GM18499 (cell line): Measurements from ENCODE around the gene WASF2.

Experiments
- ATAC-seq: cut with Tn5 transposase; IDR thresholded peaks from one replicate; pipeline ENCODE4 v1.9.1; 2021; ENCODE audit warnings: moderate number of reproducible peaks; ENCODE audit not compliant: insufficient read depth, unreplicated experiment

The WASF2 gene

DNA sequence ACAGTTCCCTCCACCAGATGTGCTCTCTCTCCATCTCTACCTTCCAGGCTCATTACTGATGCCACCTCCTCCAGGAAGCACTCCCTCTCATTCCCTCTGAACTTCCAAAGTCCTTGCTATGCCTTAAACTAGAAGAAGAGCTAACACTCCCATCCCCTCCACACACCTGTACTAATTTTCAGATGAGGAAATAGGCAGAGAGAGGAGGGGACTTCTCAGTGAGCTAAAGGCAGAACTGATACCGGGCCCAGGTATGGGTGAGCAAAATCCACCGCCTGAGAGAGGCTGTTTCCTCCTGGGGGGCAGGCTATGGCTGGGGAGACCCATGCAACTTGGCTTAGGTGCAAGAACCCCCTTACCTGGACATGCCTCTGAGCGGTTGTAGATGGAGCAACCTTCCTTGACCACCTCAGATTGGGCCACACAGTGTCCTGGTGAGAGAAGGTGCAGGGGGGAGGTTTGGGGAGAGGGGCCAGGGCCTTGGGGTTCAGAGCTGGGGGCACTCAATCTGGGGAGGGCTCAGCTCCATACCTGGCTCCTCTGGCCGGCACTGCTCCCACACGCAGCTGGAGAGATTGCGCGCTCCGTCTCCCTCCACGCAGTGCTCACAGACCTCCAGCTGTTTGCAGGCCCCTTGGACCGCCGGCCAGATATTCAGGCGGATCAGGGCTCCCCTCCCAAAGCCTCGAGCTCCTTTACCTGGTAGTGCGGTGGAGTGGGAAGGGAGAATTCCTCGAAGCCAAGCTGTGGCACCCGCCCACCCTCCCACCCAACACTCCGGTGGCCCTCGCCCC is 107.8 kb downstream of the WASF2 start:
- no peak for ATAC-seq

DNA sequence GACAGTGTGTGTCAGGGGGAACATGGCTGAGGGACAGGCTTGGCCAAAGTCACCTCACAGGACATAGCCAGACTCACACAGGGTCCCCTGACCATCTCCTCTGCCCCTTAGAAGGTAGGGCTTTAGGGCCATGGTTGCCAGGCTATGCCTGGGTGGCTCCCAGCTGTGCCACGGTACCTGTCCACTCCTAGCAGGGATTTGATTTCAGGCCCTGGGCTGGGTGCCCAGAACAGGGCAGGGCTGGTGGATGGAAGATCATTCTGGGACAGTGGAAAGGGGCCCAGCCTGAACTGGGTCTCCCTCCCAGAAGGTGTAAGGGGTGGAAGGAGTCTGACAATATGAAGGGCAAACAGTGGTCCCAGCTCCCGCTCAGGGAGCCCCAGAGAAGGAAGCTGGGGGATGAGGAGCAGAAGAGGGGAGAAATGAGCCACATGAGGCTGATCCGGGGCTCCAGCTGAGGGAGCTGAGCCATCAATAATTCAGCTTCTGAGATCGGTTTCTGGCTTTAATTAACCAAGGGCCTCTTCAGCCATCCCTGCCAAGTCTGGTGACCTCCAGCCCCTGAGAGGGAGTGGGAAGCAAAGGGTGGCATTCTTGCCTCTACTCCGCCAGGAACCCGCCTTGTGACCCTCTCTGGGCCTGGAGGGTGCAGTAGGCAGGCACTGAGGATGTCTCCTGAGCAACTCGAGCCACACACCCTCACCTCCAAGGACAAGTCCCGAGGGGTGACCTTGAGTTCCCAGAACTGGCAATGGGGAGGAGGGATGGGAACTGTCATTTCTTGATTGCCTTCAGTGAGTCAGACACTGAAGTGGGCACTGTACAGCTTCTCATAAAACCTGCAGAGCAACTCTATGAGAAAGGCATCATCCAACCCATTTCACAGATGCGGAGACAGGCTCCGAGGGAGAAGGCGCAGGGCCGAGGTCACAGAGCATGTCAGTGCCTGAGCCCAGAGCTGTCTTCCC is 108.9 kb downstream of the WASF2 start:
- ATAC-seq: no peak

DNA sequence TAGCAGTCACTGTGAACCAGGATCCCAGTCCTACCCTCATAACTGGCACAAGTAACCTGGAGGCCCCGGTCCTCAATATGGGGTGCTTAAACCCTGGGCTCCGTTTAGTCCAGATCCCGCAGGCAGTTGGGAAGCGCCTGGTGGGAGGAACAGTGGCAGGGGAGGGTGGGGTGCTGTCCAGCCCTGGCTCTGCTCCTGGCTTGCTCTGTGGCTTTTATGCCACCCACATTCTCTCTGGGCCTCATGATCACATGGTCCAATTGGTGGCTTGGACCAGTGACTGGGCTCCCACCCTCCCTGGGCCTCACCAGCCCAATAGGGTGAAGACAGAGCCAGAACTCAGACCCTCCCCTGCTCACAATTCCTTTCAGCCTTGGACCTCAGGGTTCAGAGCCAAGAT is 109.7 kb downstream of the WASF2 start:
- no peak for ATAC-seq

DNA sequence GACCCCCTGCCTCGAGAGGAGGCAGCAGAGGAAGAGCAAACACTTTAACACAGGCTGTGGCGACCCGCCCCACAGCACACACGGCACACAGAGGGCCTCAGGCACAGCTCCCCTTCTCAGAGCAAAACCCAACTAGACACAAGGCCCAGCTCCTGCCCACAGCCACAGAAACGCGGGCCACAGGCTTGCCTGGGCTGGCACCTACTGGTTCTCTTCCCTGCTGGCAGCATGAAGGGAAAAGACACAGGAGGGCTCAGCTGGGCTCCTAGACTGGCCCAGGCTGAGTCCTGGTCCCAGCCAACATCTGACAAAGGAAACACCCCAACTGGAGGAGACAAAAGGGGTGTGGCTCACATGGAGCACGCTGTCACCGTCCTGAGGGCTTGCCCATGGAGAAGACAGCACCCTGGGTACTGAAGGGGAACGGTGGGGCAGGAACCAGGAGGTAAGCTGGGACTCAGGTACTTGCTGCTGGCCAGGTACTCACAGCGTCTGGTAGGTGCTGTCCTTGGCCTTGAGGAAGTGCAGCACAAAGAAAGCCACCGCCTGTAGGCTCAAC is 110.3 kb downstream of the WASF2 start:
- no peak for ATAC-seq

DNA sequence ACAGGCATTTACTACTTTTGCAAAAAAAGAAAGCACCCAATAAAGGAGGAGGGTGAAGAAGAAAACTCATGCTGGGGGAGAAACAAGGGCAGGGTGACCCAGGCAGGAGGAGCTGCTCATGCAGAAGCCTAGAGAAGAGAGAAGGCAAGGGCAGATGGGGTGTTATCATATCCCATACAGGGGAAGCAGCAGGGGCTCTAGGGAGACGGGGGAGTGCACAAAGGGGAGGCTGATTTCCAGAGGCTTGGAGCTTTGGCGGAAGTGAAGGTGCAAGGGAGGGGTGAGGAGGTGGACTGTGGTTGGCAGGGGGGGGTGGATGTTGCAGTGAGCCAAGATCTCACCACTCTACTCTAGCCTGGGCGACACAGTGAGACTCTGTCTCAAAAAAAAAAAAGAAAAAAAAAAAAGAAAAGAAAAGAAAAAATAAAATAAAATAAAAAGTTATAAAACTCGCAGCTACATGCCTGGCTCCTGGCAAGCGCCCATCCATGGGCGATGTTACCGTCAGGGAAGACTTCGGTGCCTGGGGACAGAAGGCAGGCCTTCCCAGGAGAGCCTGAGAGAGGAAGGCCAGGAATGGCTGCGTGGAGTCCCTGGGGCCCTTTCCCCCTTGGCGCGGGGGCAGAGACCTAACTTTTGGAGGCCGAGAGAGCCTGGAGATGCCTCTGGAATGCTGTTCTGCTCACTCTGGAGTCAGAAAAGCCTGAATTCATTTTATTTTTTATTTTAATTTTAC is 112.0 kb downstream of the WASF2 start:
- no peak for ATAC-seq

DNA sequence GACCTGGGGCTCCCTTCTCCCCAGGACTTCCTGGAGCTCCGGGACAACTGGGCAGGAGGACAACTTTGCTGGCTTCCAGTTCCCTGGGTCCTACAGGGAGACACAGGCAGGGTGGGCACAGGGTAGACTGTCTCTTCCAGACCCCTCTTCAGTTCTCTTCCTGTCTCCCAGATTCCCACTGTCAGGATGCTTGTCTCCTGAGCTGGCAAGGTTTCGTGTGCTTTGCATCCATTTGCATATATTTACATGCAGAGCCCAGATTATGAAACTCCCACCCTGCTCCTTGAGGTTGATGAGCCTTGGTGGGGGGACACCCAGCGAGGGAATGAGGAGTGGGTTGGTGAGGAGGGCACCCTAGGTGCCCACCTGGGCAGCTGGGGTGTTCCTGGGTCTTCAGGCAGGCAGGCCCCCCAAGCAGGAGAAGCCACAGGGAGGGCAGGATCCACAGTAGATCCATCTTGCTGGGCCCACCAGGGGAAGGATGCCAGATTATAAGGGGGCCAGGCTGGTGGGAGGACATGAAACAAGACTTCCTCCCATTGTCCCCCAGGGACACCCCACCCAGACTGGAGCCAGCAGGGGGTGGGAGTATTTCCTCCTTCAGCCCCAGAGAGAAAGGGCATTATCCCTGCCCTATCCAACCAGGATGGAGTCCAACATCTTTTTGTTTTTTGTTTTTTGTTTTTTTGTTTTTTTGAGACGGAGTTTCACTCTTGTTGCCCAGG is 115.4 kb downstream of the WASF2 start, which contains the start of gene FCN3:
Gene FCN3 (minus strand): TSS at position 463 of the 725 bp plus-strand sequence. CDS start 6 bp downstream, at position 457.
- no peak for ATAC-seq

DNA sequence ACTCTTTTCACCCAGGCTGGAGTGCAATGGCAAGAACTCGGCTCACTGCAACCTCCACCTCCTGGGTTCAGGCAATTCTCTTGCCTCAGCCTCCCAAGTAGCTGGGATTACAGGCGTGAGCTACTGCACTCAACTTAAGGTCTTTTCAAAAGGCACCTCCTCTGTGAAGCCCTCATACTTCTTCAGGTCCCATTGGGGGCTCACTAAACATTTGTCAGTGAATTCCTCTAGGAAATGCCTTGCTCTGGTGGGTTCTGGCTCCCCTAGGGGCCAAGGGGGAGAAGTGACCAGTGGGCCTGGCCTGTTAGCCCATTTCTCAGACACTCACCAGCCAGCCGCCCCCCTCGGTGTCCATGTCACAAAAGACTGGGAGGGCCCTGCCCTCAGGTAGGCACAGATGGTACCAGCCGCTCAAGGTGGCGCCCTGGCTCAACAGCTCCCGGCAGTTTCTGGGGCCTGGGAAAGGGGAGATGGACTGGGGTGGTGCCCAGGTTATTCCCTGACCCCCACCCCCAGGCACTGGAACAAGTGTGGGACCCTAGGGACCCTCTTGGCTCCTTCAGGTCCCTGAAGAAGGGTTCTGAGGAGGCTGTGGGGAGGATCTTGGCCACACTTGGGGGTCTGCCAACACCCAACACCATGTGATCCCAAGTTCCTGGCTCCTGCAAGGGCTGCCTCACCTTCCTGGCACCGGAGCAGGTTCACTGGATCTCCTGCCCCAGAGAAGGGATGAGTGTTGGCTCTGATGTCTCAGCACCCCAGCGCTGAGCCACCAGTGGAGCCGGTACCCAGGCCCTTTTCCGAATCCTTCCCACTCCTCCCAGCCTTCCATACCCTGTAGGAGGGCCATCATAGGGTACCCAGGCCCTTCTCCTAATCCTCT is 116.9 kb downstream of the WASF2 start:
- no peak for ATAC-seq

DNA sequence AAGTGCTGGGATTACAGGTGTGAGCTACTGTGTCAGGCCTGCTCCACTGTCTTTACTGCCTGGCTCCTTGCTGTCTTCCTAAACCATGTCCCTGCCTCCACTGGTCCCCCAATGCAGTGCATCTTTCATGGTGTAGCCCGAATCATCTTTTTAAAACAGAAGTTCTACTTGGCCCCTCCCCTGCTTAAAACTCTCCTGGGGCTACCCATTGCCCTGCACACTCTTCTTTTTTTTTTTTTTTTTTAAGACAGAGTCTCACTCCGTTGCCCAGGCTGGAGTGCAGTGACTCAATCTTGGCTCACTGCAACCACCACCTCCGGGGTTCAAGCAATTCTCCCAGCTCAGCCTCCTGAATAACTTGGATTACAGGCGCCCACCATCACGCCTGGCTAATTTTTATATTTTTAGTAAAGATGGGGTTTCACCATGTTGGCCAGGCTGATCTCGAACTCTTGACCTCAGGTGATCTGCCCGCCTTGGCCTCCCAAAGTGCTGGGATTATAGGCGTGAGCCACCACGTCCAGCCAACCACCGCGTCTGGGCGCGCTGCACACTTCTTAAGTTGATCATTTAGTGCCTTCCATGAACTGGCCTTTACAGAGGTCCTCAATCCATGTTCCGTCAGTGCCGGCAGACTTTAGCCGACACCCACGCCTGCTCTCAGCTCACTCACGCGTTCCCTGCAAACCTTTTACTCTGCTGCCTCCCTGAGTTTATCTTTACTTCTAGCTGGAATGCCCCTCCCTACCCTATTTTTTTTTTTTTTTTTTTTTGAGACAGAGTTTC is 117.8 kb downstream of the WASF2 start:
- no peak for ATAC-seq

DNA sequence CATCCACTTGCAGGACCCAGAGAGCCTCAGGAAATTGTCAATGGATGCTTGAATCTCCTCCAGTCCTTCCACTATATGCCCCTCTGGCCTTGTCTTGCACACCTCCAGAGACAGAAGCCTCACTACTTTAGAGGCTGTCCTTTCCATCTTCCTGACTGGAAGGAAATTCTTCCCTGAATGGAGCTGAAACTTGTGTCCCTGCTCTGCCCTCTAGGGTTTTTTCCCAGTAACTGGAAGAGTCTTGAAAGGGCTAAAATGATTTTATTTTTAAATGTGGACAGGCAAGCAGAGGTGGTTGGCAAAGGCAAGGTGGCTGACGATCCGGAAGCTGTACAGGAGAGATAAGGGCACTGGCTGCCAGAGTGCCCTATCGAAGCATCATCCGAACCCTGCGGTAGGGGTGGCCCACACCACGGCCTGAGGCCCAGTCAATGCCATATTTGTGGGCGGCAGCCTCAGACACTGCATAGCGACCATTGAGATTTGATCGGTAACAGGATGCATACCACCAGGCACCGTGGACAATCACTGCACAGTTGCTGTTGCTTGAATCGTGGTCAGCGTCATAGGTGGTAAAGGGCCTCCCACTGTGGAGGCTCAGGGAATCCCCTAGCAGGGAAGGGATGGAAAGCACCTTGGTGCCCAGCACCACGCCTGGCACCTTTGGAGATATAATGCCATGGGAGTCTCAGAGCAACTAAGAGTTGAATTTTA is 120.9 kb downstream of the WASF2 start:
- ATAC-seq: no peak

DNA sequence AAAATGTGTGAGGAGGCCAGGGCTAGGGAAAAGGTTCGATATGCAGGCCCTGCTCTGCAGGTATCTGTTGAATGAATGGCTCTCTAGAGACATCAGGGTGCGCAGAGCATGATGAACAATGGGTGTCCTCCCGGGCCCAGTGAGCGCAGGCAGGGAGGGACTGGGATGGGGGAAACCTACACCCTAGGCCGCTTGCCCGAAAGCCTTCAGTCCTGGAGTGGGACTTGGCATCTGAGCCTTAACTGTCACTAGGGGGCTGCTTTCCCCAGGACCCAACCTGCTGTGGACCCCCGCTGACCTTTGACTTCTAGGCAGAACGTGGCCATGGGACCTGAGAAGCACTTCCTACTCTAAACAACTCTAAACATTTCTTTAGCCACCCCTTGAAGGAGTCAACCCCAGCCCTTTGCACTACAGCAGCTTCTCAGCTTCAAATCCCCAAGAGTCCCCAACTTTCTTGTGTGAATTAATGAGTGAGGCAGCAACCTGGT is 122.8 kb downstream of the WASF2 start:
- no peak for ATAC-seq

DNA sequence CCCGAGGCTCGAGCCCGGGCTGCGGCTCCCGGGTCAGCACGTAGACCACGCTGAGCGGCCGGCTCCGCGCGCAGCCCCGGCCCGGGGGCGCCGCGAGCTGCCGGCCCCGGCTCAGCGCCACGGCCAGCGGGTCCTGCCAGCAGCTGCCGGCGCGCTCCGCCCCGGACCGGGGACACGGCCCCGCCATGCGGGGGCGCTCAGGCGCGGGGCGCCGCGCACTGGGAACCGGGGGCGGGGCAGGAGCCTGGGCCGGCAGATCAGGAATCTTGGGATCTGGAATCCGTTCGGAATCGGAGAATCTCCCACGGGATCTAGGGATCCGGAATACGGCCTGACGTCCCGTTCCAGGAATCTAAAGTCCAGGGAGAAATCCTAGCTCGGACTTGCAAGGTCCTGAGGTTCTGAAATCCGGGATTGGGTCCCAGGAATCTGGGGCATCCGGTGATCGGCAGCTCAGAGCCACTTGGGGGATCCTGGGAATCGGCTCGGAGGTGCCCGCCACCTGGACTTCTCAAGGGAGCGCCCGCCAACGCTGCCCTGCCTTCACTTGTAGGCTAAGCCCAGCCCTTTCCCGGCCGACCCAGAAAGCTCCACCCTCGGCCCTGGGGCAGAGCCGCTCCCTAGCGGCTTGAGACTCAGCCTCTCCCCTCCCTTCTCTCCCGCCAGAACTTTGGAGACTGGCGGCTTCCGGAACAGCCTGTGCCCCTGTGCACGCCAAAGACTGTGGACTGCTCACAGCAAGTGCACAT is 123.4 kb downstream of the WASF2 start, which contains the start of gene MAP3K6:
Gene MAP3K6 (minus strand): TSS at position 551 of the 749 bp plus-strand sequence. CDS start 364 bp downstream, at position 187.
- ATAC-seq: no peak

DNA sequence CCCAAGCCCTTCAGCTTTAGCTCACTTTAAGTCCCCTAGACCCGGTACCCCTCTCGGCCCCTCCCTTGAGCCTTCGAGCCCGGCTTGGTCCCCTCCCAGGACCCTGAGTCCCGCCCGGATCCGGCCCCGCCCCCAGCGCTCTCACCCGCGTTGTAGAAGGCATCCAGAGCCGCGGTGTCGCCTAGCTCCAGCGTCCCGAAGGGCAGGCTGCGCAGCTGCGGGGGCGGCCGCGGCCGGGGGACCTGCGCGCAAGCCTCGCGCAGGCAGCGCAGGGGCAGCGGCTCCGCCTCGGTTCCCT is 123.9 kb downstream of the WASF2 start:
- ATAC-seq: no peak

DNA sequence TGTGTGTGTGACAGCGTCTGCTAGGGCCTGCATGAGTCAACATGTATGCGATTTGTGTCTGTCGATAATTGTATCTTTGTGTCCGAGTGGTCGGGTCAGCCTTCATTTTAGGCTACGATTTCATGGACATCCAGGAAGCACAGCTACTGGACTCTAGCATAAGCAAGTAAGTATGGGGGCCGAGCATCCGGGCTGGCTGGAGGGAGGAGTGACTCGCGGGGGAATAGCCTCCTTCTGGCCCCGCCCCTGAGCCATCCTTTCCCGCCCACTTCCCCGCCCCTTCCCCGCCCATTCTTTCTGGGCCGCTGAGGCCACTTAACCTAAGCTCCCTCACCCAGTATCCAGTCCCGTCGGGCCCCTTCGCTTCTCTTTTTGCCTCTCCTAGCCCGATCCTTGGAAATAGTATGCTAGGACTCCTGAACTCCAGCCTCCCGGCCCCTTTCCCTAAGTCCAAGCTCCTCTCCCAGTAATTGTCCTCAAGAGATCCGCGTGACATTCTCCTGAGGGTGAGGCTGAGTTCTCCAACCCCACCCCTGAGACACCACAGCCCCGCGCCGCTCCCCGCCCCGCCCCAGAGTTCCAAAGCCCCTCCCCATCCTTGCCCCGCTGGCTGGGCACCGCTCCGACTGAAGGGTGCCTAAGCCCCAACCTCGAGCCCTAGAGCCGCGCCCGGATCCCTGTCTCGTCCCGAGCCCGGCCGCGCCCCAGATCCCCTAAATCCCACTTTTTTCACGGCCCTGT is 124.4 kb downstream of the WASF2 start:
- ATAC-seq: no peak

DNA sequence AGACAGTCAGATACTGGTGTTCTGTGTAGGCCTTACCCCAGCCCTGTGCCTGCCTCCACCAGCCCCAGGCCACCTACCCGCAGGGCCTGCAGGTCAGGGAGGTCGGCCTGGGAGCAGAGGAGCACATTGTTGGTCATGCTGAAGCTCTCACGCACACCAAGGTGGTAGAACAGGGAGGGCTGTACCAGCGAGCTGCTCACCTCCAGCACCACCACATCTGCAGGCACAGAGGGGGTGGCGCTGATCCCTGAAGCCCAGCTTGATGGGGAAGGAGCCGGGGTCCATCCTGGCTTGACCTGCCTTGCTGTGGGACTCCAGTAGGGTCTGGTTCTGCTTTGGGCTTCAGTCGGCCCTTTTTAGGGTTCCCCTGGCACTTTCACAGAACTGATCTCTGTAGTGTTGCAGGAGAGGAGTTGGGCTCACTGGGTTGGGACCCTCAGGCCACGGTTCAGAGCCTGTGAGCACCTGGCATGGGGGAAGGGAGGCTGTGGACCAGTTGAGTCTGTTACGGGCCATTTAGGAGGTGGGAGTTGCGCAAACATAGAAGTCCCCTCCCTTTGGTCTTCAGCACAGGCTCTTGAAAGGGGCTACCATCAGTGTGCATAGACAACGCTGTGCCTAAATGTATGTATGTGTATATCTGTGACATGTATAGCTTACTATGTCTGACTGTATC is 125.1 kb downstream of the WASF2 start:
- no peak for ATAC-seq
